Left ventricle myocardium superior (tissue), 1 donor: ENCODE data around the gene NFIX. TPM values are rescaled to one million over a fixed set of nuclear protein-coding genes. Genes with fewer than 3 reads are reported as not detected.

Source experiments
- ATAC-seq: fragments of 200-7000 bp; cut with Tn5 transposase; one replicate; pipeline ENCODE4 v1.9.1; 2020; ENCODE audit warnings: mild to moderate bottlenecking, moderate library complexity
- DNase-seq: peaks from one replicate; pipeline ENCODE4 v3.0.0-alpha.2; 2020
- intact Hi-C: fragments of 100-400 bp; cut with micrococcal nuclease; formaldehyde crosslinking; loops from one replicate; pipeline ENCODE4 v1.11.0; 2022
- total RNA-seq: library from RNA; stranded (reverse); fragmentation: NEBNext Ultra II Directional; extraction: Animal tissue kit (Norgen Biotek cat#: 25700); gene quantifications from one replicate; pipeline ENCODE4 v1.2.1, GENCODE V29; 2021
- donor health status: DM: no; HTN: yes; CAD: no; lungs with severe emphysema.

NFIX gene
- total RNA-seq, 1 donor from 2014 or later: 171 TPM

DNA sequence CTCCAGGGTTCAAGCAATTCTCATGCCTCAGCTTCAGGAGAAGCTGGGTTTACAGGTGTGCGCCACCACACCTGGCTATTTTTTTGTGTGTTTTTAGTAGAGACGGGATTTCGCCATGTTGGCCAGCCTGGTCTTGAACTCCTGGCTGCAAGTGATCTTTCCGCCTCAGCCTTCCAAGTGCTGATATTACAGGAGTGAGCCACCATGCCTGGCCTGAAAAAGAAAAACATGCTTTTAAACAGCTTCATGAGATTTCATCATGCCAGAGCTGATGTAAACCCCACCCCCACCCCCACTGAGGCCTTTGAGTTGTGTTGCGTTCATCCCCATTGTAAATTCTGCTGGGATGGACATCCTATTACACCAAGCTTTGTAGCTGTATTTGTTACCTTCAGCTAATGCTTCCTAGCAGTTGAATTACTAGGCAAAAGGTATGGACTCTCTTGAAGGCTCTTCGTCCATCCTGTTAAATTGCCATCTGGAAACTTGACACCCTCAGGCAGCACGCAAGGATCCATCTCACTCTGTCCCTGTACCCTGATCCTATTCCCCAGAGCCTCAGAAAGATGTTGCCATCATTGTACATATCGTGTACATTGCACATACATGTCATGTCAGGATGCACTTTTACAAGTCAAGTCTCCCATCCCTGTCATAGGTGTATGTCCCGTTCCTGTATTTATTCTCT lies 47.3 kb downstream of the NFIX start:
- intact Hi-C loops: no loop called here
- no peak for DNase-seq
- no peak for ATAC-seq

DNA sequence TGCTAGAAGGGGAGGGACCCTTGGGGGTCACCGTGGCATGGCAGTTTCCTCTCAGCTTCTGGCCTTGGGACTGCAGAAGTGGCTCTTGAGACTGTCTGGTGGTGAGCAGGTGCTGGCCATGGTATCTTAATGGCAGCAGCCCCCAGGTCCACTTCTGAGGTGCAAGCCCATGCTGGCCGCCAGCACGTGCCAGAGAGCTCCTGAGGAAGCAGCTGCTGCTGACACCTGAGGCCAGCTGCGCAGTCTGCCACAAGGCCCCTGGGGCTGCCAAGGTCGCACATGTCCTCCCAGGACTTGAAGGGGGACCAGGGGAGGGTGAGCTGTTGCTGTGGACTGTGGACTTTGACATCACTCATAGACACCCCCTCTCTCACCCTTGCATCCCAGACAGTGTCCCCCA lies 48.0 kb downstream of the NFIX start:
- ATAC-seq (no peak), DNase-seq (peak; percentile 37)
- intact Hi-C loops: no loop called here

DNA sequence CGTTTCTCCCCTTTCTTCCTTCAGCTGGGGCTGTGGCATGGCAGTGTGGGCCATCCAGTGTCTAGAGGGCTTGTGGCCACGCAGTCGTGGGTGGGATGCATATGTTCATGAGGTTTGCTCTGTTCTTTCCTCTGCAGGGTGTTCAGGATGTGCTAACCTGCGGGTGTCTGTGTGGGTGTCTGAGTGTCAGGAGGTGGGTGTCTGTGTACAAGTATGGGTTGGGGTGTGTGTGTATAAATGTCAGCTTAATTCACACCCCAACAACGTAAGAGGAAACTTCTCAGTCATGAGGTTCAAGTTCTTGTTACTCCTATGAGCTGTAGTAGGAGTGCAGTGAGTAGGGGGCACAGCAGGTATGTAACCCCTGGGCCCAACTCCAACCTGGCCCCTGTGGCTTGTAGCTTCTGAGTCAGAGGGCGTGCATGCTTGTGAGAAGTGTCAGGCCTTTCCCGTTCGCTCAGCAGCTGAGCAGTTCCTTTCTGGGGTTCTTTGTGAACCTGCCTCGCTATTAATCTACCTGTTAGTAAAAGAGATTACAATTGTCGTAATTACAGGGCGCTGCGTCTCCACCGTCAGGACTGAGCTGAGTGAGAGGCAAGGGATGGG lies 49.1 kb downstream of the NFIX start:
- ATAC-seq: no peak
- no peak for DNase-seq
- intact Hi-C loops: no loop called here

GRCh38 chr19:13045812-13046211 lies 50.5 kb downstream of the NFIX start:
- DNase-seq (no peak), ATAC-seq (peak; percentile 16)
- intact Hi-C loops: no loop called here

GRCh38 chr19:13047374-13047773 lies 52.1 kb downstream of the NFIX start:
- no peak for DNase-seq
- ATAC-seq: peak; percentile 4
- intact Hi-C loops: no loop called here

DNA sequence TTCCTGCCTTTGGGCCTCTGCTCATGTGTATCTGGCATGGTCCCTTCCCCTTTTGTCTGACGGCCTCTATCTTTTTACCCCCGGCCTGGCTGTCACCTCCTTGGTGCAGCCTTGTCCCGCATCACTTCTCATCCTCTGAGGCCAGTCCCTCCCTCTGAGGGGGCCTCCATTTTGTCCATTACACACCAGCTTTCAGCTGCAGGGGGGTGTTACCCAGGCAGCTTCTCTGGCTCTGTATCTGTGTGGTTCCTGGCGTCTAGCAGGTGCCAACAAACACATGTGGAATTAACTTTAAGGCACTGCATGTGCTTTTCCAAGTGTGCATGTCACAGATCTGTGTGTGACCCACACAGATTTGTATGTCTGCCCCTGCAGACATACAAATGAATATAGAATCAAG lies 55.0 kb downstream of the NFIX start:
- DNase-seq (no peak), ATAC-seq (no peak)
- intact Hi-C loops: no loop called here

DNA sequence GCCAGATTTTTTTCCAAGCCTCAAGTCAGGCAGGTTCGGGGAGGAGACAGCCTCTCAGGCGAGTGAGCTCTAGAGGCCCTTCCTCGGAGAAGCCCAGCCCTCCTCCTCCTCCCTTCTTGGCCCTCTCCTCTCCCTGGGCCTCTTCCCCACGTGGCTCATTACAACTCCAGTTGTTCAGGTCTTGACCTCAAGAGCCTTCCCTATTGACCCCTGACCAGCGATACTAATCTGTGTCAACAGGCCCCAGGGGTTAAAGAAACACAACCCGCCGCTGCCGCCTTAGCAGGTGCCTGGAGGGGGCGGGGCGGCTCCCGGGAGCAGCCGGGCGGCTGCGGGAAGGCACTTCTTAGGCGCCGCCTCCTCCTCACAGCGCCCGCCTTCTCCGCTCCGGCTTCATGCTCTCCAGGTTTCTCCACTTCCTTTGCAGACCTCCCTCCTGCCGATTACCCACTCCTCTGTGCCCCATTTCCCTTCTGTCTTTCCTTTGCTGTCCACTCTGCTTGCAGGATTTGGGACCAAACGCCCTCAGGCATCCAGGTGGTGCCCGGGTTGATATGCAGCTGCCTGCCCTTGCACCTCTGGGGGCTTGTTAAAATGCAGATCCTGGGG lies 56.4 kb downstream of the NFIX start:
- DNase-seq (peak; percentile 76), ATAC-seq (peak; percentile 21)

DNA sequence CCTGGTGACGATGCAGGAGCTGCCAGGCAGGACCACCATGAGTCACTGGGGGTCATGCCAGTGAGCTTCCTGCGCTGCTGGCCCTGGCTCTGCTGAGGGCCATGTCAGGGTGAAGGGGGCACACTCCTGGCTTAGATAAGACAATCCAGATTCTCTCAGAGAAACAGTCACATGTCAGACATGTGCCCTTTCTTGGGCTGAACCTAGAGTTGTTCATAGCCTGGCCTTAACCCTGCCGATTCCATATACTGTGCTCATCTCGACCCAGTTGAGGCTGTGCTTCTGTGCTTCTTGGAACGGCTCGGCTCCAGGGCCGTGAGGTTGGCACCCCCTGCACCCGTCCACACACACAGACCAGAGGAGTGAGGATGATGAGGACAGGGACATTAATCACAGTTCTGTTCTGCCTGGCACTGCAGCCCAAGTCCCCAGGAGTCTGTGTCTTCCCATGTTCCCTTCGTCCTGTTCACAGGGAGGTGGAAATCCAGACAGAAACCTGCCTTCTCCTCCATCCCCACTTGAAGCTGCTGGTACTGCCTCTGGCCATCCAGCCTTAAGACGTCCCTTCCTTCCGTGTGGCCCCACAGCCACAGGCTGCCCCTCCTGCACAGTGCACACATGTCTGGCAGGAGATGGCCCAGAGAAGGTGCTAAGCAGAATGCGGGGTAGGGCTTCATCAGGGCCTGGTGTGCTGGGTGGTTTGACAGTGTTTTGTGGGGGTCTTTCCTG lies 57.3 kb downstream of the NFIX start:
- ATAC-seq: no peak
- intact Hi-C loops: no loop called here
- no peak for DNase-seq

More for the DNA sequence above, 56.4 kb downstream of the NFIX start:
- intact Hi-C loops: no loop called here

DNA sequence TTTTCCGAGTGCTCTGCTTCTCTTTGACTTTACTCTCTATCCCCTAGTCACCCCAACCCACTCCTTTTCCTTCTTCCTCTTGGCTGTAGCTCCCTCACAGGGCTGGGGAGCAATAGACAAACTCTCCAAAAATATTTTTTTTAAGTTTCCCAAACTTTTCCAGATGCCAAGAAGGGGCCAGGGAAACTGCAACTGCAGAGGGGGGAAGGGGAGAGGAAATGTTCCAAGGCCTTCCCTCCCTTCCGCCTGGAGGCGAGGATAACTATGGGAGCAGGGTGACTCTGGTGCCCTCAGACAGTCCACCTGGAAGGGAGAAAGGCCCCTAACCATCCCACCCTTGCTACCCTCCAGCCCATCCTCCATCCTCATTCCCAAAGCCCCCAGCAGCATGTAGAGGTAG lies 58.0 kb downstream of the NFIX start:
- peak; percentile 9 for ATAC-seq

DNA sequence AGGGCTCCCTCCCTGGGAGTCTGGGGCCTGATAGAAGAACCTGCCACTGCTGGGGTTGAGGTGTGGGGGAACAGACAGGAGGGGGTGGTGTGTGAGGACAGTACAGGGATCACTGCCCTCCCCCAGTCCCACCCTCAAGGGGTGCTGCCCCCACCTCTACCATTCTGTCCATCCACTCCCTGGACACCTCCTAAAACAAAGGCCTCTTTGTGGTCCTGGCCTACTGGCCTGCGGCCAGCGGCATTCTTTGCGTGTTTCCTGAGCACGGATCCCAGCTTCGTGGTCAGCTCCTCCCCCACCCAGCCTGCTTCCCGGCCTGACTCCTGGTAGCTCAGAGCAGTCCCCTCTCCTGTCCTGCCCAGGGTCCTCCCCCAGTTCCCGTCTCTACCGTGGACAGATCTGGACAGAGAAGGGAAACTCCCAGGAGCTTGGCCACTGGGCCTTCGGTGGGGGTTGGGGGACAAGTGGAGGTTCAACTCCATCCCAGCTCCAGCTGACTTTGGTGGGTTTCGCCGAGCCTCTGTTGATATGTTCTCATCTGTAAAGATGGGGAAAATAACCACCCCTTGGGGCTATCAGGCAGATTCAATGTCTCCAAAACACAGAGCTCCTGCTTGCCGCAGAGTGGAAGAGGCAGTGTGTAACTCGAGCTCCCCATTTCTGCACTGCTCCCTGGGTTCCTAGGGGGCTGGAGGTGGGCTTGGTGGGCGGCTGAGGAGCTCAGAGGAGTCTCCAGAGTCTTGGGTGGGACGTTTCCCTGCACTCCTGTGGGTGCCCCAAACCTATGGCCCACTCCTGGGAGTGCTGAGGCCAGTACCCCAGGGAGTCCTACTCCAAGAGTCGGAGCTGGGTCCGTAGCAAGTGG lies 58.7 kb downstream of the NFIX start:
- ATAC-seq (peak; percentile 71), DNase-seq (peak; percentile 96)
- intact Hi-C loops: no loop called here

More for the DNA sequence above, 58.0 kb downstream of the NFIX start:
- DNase-seq: no peak
- intact Hi-C loops: no loop called here

- DNase-seq (no peak), ATAC-seq (peak; percentile 26)
- intact Hi-C loops: no loop called here
Observed at GRCh38 chr19:13054626-13055212, 59.4 kb downstream of the NFIX start.

GRCh38 chr19:13055213-13056051 lies 60.2 kb downstream of the NFIX start:
- intact Hi-C loops: no loop called here
- ATAC-seq: peak; percentile 56

DNA sequence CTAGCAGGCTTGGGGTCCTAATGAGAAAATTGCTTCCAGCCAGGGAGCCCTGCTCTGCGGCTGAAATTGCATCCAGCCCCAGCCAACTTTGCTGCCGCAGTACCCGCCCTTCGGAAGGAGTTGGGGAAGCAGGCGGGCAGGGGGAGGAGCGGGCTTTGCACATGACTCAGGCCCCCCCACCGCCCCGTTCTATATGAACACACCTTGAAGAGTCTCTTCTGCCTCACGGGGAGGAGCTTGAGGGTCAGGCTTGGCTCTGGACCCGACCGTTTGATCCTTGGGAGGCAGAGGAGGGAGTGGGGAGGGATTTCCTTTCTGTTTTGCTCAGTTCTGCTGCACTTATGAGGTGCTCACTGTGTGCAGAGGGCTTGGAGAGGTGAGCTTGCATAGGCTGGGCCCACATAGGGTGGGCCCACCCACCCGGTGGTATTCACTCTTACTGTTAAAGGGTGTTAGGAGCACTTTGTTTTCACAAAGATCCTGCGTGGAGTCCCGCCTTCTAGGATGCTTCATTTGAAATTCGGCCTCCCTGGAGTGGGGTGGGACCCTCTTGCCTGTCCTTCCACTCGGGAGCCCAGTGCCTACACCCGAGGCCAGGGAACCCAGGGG lies 60.9 kb downstream of the NFIX start:
- intact Hi-C loops: no loop called here
- ATAC-seq (no peak), DNase-seq (peak; percentile 72)

More at GRCh38 chr19:13055213-13056051, 60.2 kb downstream of the NFIX start:
- DNase-seq: peak; percentile 89

DNA sequence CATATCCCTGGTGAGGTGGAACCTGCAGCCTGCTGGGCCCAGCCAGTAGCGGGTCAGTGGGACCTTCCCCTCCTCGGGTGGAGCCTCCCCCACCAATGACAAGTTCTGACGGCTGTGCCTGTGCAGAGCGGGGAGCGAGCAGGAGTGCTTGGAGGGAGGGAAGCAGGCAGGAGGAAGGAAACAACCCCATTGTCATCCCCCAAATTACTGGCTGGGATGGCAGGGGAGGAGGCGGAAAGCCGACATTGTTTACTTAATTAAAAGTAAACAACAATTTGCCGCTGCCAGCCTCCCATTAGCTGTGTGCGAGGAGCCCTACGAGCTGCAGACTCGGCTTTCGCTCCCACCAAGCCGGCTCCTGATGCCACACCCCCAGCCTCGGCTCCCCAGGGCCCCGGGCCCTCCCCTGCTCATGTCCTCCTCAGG lies 61.9 kb downstream of the NFIX start:
- intact Hi-C loops: no loop called here
- no peak for DNase-seq
- no peak for ATAC-seq

DNA sequence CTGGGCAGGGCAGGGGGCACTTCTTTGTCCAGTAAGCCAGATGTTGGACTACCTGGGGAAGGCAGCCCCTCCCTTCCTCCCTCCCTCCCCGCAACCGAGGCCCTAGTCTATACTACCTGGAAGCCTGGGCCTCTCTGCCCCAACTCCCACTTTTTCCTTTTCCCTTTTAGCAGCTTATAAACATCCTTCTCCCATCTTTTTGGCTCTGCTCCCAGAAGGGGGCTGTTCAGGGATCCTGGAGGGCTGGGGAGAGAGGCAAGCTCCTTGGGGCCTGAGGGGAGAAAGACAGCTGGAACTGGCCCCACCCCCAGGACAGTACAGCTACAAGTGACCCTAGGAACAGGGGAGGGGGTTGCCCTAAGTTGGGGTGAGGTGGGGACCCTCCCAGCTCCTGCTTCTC lies 62.5 kb downstream of the NFIX start:
- no peak for DNase-seq
- intact Hi-C loops: no loop called here
- ATAC-seq: no peak

- ATAC-seq: no peak
- intact Hi-C loops: no loop called here
- no peak for DNase-seq
Observed at GRCh38 chr19:13058951-13059660, 63.8 kb downstream of the NFIX start.
